ENCODE measurements around the gene RBM4B.
"Not testable (repeated sequence)": the region's sequence is repeated elsewhere in the genome, so short reads cannot be mapped to it uniquely, and the experiment has no call there.

DNA sequence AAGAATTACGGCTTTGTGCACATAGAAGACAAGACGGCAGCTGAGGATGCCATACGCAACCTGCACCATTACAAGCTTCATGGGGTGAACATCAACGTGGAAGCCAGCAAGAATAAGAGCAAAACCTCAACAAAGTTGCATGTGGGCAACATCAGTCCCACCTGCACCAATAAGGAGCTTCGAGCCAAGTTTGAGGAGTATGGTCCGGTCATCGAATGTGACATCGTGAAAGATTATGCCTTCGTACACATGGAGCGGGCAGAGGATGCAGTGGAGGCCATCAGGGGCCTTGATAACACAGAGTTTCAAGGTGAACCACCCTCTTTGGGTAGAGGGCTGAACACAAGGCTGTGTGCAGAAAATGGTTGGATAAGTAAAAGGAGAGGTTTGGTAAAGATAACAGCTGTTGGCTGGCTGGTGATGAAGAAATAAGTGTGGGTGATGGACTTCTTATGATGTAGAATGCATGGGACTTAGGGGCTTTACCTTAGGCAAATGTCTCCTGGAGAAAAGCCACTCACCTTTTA is 37.8 kb downstream of the RBM4B start:
- TF ChIP-seq EZH2 (IDR thresholded peaks at IDR 0.05; ENCODE audit: borderline replicate concordance, low read depth, low read length, severe bottlenecking): not testable (repeated sequence)
- TF ChIP-seq, protein P1, sequence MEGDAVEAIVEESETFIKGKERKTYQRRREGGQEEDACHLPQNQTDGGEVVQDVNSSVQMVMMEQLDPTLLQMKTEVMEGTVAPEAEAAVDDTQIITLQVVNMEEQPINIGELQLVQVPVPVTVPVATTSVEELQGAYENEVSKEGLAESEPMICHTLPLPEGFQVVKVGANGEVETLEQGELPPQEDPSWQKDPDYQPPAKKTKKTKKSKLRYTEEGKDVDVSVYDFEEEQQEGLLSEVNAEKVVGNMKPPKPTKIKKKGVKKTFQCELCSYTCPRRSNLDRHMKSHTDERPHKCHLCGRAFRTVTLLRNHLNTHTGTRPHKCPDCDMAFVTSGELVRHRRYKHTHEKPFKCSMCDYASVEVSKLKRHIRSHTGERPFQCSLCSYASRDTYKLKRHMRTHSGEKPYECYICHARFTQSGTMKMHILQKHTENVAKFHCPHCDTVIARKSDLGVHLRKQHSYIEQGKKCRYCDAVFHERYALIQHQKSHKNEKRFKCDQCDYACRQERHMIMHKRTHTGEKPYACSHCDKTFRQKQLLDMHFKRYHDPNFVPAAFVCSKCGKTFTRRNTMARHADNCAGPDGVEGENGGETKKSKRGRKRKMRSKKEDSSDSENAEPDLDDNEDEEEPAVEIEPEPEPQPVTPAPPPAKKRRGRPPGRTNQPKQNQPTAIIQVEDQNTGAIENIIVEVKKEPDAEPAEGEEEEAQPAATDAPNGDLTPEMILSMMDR (IDR thresholded peaks at IDR 0.05; ENCODE audit: borderline replicate concordance, extremely low read depth, low read length, poor library complexity, severe bottlenecking): not testable (repeated sequence)
